ENCODE data around the gene SV2C. TPM values are rescaled to one million over a fixed set of nuclear protein-coding genes. Genes with fewer than 3 reads are reported as not detected.

The SV2C gene
- total RNA-seq, 2 donors from 2014 or later = 0.52 TPM; not detected in 1

DNA sequence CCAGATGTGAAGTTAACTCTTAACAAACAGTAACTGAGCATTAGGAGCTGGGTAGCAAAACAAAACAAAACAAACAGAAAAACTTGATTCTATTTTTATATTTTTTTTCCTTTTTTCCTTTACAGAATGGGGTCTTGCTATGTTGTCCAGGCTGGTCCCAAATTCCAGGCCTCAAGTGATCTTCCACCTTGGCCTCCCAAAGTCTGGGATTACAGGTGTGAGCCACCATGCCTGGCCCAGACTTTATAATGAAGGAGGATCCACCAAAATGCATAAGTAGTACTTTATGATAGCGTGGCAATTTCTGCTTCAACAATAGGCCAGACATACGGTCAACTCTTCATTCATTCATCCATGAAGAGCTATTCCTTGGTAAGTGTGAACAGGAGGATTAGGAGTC lies 314.0 kb downstream of the SV2C start:
- Histone ChIP-seq H3K9me3 (no peaks in the 10 kb centered on the region), H3K36me3 (replicated peaks in 1 of 2; ENCODE audit: insufficient read depth in 1 of 2, low read depth in 2 of 2) (no peaks in the 10 kb centered on the region), H3K27me3 (no peaks in the 10 kb centered on the region), H3K4me1 (peaks cover 18% of the 10 kb centered on the region), H3K27ac (no peak overlapping the region), H3K4me3 (no peak overlapping the region)
- WGBS, 2 donors = 98 to 100% methylated on average over 2 of the region's 2 CpGs
- no peak for DNase-seq
- no peak for TF ChIP-seq POLR2A (IDR thresholded peaks at IDR 0.05)
- TF ChIP-seq, protein P1, sequence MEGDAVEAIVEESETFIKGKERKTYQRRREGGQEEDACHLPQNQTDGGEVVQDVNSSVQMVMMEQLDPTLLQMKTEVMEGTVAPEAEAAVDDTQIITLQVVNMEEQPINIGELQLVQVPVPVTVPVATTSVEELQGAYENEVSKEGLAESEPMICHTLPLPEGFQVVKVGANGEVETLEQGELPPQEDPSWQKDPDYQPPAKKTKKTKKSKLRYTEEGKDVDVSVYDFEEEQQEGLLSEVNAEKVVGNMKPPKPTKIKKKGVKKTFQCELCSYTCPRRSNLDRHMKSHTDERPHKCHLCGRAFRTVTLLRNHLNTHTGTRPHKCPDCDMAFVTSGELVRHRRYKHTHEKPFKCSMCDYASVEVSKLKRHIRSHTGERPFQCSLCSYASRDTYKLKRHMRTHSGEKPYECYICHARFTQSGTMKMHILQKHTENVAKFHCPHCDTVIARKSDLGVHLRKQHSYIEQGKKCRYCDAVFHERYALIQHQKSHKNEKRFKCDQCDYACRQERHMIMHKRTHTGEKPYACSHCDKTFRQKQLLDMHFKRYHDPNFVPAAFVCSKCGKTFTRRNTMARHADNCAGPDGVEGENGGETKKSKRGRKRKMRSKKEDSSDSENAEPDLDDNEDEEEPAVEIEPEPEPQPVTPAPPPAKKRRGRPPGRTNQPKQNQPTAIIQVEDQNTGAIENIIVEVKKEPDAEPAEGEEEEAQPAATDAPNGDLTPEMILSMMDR (IDR thresholded peaks at IDR 0.05) = no peak
- intact Hi-C loops (cut with DNase I) = no loop called here
- no peak for ATAC-seq

DNA sequence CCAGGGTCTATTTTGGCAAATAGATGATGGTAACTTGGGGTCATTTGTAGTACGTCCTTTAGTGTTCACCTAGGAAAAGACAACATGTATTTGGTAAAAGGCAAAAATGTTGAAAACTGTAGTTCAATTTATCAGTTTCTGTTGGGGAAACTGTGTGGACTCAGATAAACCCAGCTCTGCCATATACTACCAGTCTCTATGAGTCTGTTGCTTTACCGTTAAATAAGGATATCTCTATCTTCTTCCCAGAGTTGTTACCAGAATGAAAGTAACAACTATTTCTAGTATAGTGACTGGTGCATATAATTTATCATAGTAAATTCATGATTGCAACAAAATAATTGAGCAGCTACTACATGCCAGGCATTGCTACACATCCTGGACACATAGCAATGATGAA lies 316.1 kb downstream of the SV2C start:
- DNase-seq (no peak), ATAC-seq (no peak)
- Histone ChIP-seq H3K4me1 (peaks cover 12% of the 10 kb centered on the region), H3K9me3 (no peaks in the 10 kb centered on the region), H3K27ac (no peak overlapping the region), H3K4me3 (no peak overlapping the region), H3K27me3 (no peaks in the 10 kb centered on the region), H3K36me3 (replicated peaks in 1 of 2; ENCODE audit: insufficient read depth in 1 of 2, low read depth in 2 of 2) (no peaks in the 10 kb centered on the region)
- 91 to 100% methylated on average over 2 of the region's 2 CpGs for WGBS, 2 donors
- intact Hi-C loops (cut with DNase I) = no loop called here
- TF ChIP-seq POLR2A (IDR thresholded peaks at IDR 0.05) = no peak
- TF ChIP-seq, protein P1 (IDR thresholded peaks at IDR 0.05) = no peak

DNA sequence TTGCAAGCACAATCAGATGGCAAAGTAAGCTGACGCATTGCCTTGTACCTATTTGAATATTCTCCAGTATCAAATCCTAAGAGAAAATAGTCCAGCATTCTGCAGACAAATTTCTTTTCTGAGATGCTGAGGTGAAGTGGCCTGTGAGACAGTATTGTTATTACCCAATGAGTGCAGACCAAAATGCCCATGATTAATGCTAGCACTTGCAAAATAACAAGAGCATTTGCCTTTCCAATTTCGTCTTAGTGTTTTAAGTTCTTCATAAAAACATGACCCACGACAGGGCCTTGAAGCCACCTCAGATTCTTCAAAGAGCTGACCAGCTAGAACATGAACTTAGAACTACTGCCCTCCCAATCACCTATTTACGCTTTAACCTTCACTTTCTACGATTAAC lies 317.3 kb downstream of the SV2C start:
- DNase-seq (no peak), ATAC-seq (no peak)
- intact Hi-C loops (cut with DNase I) = no loop called here
- no peak overlapping the region for H3K4me3 ChIP-seq
- H3K27me3 ChIP-seq = no peaks in the 10 kb centered on the region
- H3K36me3 ChIP-seq (replicated peaks in 1 of 2; ENCODE audit: insufficient read depth in 1 of 2, low read depth in 2 of 2) = no peaks in the 10 kb centered on the region
- TF ChIP-seq, protein P1 (IDR thresholded peaks at IDR 0.05) = no peak
- TF ChIP-seq POLR2A (IDR thresholded peaks at IDR 0.05) = no peak
- H3K27ac ChIP-seq = no peak overlapping the region
- H3K4me1 ChIP-seq = peaks cover 23% of the 10 kb centered on the region
- WGBS, 2 donors = 60 to 66% methylated on average over 5 of the region's 5 CpGs
- no peaks in the 10 kb centered on the region for H3K9me3 ChIP-seq

DNA sequence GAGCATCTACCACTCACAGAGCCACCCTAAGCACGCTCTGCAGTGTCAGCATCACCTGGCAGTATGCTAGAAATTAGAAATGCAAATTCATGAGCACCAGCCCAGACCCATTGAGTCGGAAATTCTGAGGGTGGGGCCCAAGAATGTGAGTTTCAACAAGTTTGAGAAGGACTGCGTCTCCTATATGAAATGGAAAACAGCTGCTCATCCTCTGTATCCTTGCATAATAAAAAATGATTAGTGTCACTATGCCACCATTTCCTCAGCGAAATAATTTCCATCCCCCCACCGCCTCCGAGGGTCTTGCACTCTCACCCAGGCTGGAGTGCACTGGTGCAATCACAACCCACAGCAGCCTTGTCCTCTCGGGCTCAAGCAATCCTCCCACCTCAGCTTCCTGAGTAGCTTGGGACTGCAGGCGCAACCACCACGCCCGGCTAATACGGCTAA lies 318.6 kb downstream of the SV2C start:
- DNase-seq (peak in 1 of 4 donors; percentile 30), ATAC-seq (no peak)
- Histone ChIP-seq H3K9me3 (no peaks in the 10 kb centered on the region), H3K27me3 (no peaks in the 10 kb centered on the region), H3K36me3 (replicated peaks in 1 of 2; ENCODE audit: insufficient read depth in 1 of 2, low read depth in 2 of 2) (no peaks in the 10 kb centered on the region), H3K4me1 (peaks cover 37% of the 10 kb centered on the region), H3K4me3 (no peak overlapping the region), H3K27ac (peak overlapping the region; percentile 68 to 97 (median 95))
- intact Hi-C loops (cut with DNase I) = no loop called here
- peak in 1 of 3 donors; percentile 30 for TF ChIP-seq POLR2A (IDR thresholded peaks at IDR 0.05)
- TF ChIP-seq, protein P1 (IDR thresholded peaks at IDR 0.05) = no peak
- 10 to 12% methylated on average over 10 to 11 of the region's 11 CpGs for WGBS, 2 donors

DNA sequence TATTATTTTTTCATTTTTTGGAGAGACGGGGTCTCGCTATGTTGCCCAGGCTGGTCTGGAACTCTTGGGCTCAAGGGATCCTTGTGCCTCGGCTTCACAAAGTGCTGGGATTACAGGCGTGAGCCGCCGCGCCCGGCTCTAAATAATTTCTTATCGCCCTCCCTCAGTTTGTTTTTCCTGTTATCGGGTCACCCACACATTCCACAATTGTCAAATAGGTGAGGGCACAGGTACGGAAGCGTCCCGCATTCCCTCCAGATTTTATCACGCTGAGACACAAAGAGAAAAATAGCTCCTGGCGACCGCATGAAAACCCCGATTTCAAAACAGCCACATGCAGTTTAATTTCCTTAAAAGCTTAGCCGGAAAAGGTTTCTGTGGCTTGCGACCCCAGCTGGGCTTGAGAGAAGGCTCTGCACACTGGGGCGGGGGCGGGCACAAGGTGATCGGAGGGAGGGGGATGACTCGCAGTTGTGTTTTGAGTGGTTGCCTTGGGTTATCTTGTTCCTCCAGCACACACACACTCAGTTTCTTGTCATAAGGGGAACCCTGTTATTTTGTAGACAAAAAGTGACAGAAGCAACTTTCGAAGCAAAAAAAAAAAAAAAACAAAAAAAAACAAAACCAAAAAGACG lies 319.2 kb downstream of the SV2C start:
- peak overlapping the region in 1 of 2 donors; percentile 65 for H3K4me3 ChIP-seq
- peak in 2 of 3 donors; percentile 16 to 36 for TF ChIP-seq POLR2A (IDR thresholded peaks at IDR 0.05)
- TF ChIP-seq, protein P1 (IDR thresholded peaks at IDR 0.05) = no peak
- H3K27ac ChIP-seq = peak overlapping the region; percentile 68 to 97 (median 95)
- peak; percentile 20 for ATAC-seq
- H3K9me3 ChIP-seq = no peaks in the 10 kb centered on the region
- WGBS, 2 donors = 0% methylated on average over 21 to 25 of the region's 25 CpGs
- H3K27me3 ChIP-seq = no peaks in the 10 kb centered on the region
- peak; percentile 52 to 74 (median 62) for DNase-seq
- H3K36me3 ChIP-seq (replicated peaks in 1 of 2; ENCODE audit: insufficient read depth in 1 of 2, low read depth in 2 of 2) = no peaks in the 10 kb centered on the region
- H3K4me1 ChIP-seq = peaks cover 42% of the 10 kb centered on the region
- intact Hi-C loops (cut with DNase I) = no loop called here
